Measurements from ENCODE around the gene CEACAM21. TPM values are rescaled to one million over a fixed set of nuclear protein-coding genes. Genes with fewer than 3 reads are reported as not detected.

The CEACAM21 gene
- total RNA-seq, 1 donor from 2014 or later, result not detected

DNA sequence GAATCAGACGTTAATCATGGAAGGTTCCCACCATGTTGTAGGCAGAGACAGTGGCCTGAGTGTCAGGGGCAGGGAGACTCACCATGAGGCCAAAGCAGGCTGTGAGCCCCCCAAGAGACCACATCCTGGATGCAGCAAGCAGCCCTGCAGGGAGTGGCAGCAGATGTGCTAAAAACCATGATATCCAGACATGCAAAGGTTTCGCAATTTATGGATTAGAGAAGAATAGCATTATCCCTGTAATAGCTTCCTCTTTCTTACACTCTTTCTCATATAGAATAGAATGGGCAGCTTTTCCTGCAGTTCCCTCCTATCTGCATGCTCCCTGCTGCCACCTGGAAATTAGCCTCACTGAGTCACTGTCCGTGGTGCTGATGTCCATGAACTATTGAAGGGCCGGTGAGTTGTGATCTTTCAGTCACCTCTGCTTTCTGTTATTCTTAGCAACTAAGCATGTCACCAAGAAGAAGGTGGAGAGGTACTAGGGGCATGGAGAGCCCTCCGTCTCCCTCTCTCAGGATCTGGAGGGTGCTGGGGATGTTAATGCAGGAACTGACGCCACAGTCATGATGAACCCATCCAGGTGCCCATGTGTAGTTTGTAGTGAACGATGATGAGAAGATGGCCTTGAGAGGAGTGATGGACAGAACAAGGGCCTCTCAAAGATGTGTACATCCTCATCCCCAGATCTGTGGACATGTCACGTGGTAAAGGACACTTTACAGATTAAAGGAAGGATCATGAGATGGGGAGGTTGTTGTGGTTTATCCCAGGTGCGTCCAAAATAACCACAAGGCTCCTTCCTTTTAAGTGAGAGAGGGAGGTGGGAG is 41.0 kb downstream of the CEACAM21 start:
- no peak for DNase-seq (ENCODE audit: low spot score)

DNA sequence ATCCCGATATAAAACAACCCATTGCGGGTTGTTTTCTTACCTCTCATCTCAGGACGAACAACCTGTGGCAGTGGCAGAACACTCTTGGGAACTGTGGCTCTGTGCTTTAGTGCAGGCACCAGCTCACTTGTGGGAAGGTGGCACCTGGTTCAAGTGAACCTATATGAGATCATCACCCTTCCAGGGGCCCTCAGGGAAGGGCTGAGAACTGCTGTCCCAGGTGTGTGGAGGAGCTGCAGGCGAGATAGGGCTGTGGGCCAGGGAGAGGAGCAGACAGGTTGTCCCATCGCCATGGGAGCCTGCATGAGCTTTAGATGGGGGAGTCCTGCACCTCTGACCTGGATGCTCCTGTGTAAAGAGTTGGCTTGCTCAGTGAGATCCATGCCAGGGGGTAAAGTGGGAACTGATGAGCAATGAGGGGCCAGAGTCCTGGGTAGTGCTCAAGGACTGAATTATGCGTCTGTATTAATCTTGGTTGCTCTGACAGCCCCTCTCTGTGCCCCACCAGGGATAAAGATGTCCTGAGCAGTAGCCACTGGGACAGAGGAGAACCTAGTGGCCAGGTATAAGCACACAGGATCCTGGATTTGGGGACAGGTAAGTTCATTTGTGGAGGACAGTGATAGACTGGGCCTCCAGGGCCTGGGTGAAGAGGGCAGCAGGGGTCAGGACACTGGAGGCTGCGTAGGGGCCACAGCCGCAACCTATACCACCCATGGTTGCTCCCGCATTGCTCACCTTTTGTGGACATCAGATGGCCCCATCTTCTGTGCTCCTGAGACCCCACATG is 42.2 kb downstream of the CEACAM21 start:
- DNase-seq (ENCODE audit: low spot score), result no peak

DNA sequence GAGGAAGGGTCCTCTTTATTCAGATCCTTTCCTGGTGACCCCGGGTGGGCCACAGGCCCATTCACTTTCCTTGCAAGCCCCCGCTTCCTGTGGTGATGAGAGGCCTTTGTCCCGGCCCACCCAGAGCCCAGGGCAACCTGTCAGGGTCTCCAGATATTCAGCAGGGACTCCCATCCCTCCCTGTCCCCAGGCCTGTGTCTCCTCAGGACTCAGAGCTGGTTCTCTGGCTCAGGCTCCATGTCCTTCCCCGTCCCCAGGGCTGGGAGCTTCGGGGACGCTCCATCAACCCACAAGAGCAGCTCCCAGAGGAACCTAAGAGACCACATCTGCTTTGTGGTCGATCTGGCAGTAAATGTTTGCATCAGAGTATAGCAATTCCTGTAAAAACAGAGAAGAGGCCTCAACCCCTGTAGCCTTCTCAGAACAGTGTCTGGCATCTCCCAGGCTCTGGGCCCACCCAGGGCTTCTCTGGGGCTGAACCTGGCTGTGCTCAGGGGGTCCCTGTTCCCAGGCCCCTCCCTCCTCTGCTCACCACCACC is 43.1 kb downstream of the CEACAM21 start:
- DNase-seq (ENCODE audit: low spot score), result no peak

DNA sequence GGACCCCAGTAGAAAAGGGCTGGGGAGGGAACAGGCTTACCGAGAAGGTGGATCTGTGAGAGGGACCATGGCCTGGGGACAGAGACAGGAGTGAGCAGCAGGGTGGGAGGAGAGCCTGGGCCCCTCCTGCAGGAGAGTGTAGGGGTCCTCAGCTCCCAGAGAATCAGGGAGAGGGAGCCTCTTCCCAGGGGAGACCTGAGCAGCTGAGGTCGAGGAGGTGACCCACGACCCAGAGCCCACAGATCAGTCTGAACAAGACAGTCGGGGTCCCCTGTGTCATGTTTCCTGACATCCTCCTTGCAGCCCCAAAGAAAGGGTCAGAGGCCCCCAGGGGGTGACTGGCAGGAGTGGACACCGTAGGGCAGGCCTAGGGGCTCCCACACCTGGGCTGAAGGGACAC is 44.2 kb downstream of the CEACAM21 start:
- no peak for DNase-seq (ENCODE audit: low spot score)

DNA sequence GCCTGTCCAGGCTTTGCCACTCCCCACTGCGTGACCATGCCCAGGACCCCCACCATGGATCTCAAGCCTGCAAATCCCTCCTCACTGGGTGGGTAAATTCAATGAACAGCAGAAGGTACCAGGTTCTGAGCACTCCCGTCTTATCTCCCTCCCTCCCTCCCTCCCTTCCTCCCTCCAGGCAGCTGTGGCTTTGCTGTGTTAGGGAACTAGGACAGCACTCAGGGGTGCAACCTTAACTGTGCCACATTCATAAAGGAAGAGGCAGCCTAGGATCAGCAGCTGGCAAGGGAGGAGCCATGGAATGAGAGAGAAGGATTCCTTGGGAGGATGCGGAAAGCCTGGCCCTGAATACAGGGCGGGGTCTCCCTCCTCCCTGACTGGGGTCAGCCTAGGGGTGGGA is 45.3 kb downstream of the CEACAM21 start:
- no peak for DNase-seq (ENCODE audit: low spot score)

DNA sequence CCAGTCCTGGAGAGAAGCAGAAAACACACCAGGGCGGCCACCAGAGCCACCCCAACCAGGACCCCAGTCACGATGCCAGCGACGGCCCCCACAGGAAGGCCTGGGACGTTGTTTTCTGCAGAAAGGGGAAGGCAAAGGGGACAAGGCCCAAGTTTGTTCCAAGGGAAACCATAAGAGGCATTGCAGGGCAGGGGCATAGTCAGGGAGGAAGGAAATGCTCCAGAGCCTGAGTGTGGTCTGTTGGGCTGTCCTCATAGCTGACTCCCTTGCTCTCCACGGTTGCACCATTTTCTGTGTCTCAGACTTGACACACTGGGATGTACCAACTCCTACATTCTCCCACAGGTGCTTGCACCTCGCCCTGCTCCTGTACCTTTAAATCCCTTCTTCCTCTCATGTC is 45.7 kb downstream of the CEACAM21 start:
- no peak for DNase-seq (ENCODE audit: low spot score)

DNA sequence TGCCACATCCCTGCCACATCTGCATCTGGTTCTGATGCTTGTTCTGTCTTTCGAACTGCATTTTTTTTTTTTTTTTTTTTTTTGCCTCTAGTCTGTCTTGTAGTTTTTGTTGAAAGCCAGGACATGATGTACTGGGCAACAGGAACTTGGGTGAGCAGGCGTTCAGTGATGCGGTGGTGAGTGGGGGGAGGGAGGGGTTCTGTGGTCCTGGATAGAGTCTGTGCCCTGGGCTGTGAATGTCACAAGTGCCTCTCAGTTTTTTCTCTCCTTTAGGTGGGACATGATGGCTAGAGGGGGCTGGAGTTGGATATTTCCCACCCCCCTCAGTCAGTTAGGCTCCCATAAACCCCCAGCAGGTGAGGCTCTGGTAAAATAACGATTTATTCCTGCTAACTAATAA is 47.4 kb downstream of the CEACAM21 start:
- DNase-seq (ENCODE audit: low spot score), result no peak

DNA sequence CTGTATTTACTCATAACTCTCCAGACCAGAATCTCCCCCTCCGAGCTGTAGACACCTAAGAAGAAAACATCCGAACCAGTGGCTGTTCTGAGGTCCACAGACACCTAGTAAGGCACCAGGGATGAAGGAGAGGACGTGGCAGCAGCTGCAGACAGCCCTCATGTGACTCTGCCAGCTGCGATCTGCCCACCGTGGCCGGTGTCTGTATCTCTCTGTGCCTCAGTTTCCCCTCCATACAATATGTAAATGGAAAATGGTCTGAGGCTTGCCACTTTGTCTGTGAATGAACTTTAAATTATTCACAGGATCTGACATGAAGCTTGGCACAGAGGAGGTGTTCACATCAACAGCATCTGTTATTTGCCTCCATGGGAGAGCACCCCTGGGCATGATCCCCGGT is 48.5 kb downstream of the CEACAM21 start:
- DNase-seq (ENCODE audit: low spot score), result no peak

DNA sequence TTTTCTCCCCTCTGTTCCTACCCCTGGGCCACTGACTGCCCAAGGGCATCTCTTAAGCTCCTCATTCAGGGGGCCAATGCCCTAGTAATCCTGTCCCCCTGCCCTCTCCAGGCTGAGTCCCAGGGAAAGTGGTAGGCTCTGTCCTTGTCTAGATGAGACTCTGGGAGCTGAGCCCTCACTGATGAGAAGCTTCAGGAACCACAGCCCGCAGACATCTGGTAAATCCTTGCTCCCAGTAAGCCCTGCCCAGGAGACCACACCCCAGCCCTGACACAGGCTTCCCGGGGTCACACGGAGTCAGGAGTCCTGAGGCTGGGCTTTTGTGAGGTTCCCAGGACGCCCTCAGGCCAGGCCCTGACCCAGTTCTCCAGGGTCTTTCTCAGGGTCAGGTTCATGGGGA is 49.0 kb downstream of the CEACAM21 start:
- no peak for DNase-seq (ENCODE audit: low spot score)

DNA sequence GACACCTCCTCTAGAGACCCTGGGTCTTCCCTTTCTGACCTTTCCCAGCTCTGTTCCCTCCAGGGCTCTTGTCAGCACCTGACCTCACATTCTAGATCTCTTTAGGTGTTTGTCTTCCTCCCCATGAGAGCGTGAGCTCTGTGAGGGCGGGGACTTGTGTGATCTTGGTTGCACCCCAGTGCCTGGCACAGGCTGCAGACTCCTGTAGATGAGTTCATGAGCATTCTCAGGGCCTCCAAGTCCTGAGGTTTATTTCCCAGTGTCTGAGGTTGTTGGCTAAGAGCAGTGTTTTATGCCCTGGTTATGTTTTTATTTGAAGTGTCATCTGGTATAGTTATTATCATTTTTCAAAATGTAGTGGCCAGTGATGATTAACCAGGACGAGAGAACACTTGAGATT is 50.3 kb downstream of the CEACAM21 start:
- no peak for DNase-seq (ENCODE audit: low spot score)

DNA sequence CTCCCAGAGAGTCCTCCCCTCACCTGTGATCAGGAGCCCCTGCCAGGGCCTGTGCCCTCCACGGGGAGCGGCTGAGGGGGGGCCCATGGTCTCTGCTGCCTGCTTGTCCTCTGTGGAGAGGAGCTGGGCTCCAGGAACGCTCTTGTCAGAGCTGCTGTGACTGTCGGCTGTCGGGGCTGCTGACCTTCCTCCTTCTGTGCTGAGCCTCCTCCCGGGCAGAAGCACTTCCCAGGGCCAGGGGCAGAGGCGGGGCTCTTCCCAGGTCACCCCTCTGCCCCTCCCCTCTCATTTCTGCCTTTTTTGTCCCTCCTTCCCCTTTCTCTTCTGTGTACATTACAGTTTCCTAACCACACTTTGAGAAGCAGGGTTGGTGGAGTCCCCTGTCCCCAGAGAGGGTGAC is 50.9 kb downstream of the CEACAM21 start, which contains the start of gene CEACAM4:
Gene CEACAM4 (minus strand): TSS at position 198 of the 400 bp plus-strand sequence. CDS start 111 bp downstream, at position 87.
- DNase-seq (ENCODE audit: low spot score), result no peak

DNA sequence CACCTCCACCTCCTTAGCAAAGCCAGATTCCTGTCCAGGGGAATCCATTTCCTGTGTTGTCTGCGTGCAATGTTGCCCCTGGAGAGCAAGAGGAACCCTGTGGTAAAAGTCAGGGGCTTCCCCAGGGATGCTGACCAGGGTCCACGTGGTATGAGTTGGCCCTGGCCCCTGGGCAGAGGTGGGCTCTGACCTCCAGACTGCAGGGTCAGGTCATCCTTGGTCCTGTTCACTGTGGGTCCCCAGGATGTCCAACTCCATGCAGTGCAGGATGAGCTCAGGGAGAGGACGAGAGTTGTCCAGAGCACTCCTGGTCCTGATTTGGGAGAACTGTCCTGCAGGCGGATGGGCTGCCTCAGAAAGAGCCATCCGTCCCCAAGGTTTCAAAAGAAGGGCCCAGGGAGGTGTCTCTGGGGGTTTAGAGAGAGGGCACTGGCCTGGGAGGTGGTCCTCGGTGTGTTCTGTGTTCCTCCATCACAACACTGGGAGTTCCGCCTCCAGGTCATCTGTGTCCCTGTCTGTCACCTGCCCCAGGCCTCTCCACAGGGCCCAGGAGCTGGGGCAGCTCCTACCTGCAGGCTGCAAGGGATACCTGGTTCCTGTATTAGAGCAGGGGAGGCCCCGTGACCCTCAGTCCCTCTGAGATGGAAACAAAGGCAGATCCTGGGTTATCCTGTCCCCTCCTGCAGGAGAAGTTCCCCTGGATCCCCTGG is 52.2 kb downstream of the CEACAM21 start:
- DNase-seq (ENCODE audit: low spot score), result no peak

Other genes with a start within 250 kb of the CEACAM21 start
- 13.2 TPM for gene TGFB1, start 222.2 kb upstream of the CEACAM21 start, total RNA-seq (ENCODE audit: insufficient read depth, low replicate concordance)
- 2.2 TPM for gene B9D2, start 212.0 kb upstream of the CEACAM21 start, total RNA-seq (ENCODE audit: insufficient read depth, low replicate concordance)
- gene TMEM91, start 199.6 kb upstream of the CEACAM21 start, total RNA-seq (ENCODE audit: insufficient read depth, low replicate concordance), result 32.0 TPM
- gene EXOSC5, start 178.8 kb upstream of the CEACAM21 start, total RNA-seq (ENCODE audit: insufficient read depth, low replicate concordance), result 15.9 TPM
- gene BCKDHA, start 178.3 kb upstream of the CEACAM21 start, total RNA-seq (ENCODE audit: insufficient read depth, low replicate concordance), result 31.1 TPM
- gene B3GNT8, start 148.8 kb upstream of the CEACAM21 start, total RNA-seq (ENCODE audit: insufficient read depth, low replicate concordance), result not detected
- 20.9 TPM for gene DMAC2, start 136.3 kb upstream of the CEACAM21 start, total RNA-seq (ENCODE audit: insufficient read depth, low replicate concordance)
- gene ERICH4, start 133.0 kb upstream of the CEACAM21 start, total RNA-seq (ENCODE audit: insufficient read depth, low replicate concordance), result not detected
- not detected for gene CEACAM4, start 50.9 kb downstream of the CEACAM21 start, total RNA-seq (ENCODE audit: insufficient read depth, low replicate concordance)
- 3.6 TPM for gene CEACAM7, start 112.1 kb downstream of the CEACAM21 start, total RNA-seq (ENCODE audit: insufficient read depth, low replicate concordance)
- 1.2 TPM for gene CEACAM5, start 132.5 kb downstream of the CEACAM21 start, total RNA-seq (ENCODE audit: insufficient read depth, low replicate concordance)
- 2.2 TPM for gene CEACAM6, start 179.4 kb downstream of the CEACAM21 start, total RNA-seq (ENCODE audit: insufficient read depth, low replicate concordance)
- gene CEACAM3, start 220.4 kb downstream of the CEACAM21 start, total RNA-seq (ENCODE audit: insufficient read depth, low replicate concordance), result 3.4 TPM